Ovary (tissue), 9 donors: ENCODE data around the gene LTO1. TPM values are rescaled to one million over a fixed set of nuclear protein-coding genes. Genes with fewer than 3 reads are reported as not detected.
A peak's percentile ranks its signal among the peaks of the same experiment; 100 is the strongest.

ENCODE experiments used
- DNase-seq, 5 donors: peaks; one replicate each; pipeline ENCODE4 v3.0.0-alpha.2; 2019 to 2020
- H3K27ac ChIP-seq, 2 donors: fragments of 200-600 bp; one replicate each; pipeline versions ENCODE4 v1.5.1 to v1.8.0; 2019 to 2022
- H3K27me3 ChIP-seq: fragments of 200-600 bp; one replicate; pipeline ENCODE4 v1.8.0; 2022
- H3K36me3 ChIP-seq: fragments of 200-600 bp; sonication (generic); one replicate; pipeline ENCODE4 v1.5.1; 2019
- H3K4me1 ChIP-seq: one replicate; pipeline ENCODE4 v1.8.1; 2013; ENCODE audit warnings: mild to moderate bottlenecking, moderate library complexity; ENCODE audit not compliant: insufficient read depth
- H3K4me3 ChIP-seq: fragments of 200-600 bp; sonication (generic); one replicate; pipeline ENCODE4 v1.5.1; 2017
- H3K9me3 ChIP-seq, 2 donors: fragments of 200-600 bp in 1 of 2; sonication (generic) in 1 of 2; one replicate each; pipeline versions ENCODE4 v1.5.1 to v1.8.1; 2013 to 2019; ENCODE audit warnings: mild to moderate bottlenecking in 1 of 2, moderate library complexity in 1 of 2
- CTCF ChIP-seq, 3 donors: fragments of 450-650 bp in 2 of 3; fragments of 200-600 bp in 1 of 3; IDR thresholded peaks; one replicate each; pipeline versions ENCODE4 v1.5.1 to v1.8.0; 2016 to 2022; ENCODE audit warnings: antibody characterized with exemption in 3 of 3, mild to moderate bottlenecking in 1 of 3
- EP300 ChIP-seq: sonication (generic); formaldehyde crosslinking; IDR thresholded peaks from one replicate; pipeline ENCODE4 v1.6.1; 2017; ENCODE audit warnings: antibody characterized with exemption
- POLR2A ChIP-seq: fragments of 450-650 bp; IDR thresholded peaks from one replicate; pipeline ENCODE4 v1.6.1; 2017; ENCODE audit warnings: antibody characterized with exemption, mild to moderate bottlenecking, moderate library complexity
- WGBS, 3 donors: extraction: QIAGEN DNeasy Blood & Tissue Kit in 1 of 3; methylation state at CpG; one replicate each; pipeline versions ENCODE4 v1.1.5 to v1.1.7; 2013 to 2017; 5-methylcytosine and 5-hydroxymethylcytosine counted together
- intact Hi-C, 4 donors: fragments of 100-400 bp; cut with DNase I; formaldehyde crosslinking; loops; one replicate each; pipeline versions ENCODE4 v1.11.0 to v1.15.1; 2022 to 2023
- polyA plus RNA-seq, 2 donors: library from polyadenylated mRNA; stranded (reverse); fragments of 200-250 nt in 1 of 2; fragments of 350-450 nt in 1 of 2; fragmentation: Illumina TruSeq in 1 of 2; extraction: RNeasy Lipid Tissue Mini Kit (QIAGEN cat#74804) in 1 of 2; gene quantifications; one replicate each; pipeline ENCODE4 v1.2.3, GENCODE V29; 2013 to 2014
- total RNA-seq, 7 donors: library from RNA; depleted of rRNA in 2 of 7; stranded (reverse); fragments of >200 nt in 2 of 7; fragmentation: NEBNext Ultra II Directional in 3 of 7; extraction: Animal tissue kit (Norgen Biotek cat#: 25700) in 3 of 7; gene quantifications; one replicate each; pipeline versions ENCODE4 v1.1.0 to v1.2.4, GENCODE V29; 2016 to 2023
- donor health status: DM: no; HTN: no; CAD: no; lungs with moderate emphysema.
- donor health status: DM: no; HTN: no; CAD: no.
- donor health status: Bipolar disorder and iron deficiency.
- donor health status: DM: yes; HTN: yes; CAD: no.
- donor health status: DM: no; HTN: no; CAD: no.
- donor health status: DM: yes; HTN: yes; CAD: no.

The LTO1 gene
- total and polyA plus RNA-seq, 9 donors = 13.4 to 29.9 (median 19.8) TPM

- intact Hi-C loops = no loop called here
- Histone ChIP-seq H3K4me1 (no peaks in the 10 kb centered on the region), H3K27me3 (no peaks in the 10 kb centered on the region), H3K36me3 (no peaks in the 10 kb centered on the region), H3K27ac (no peak overlapping the region), H3K4me3 (no peak overlapping the region), H3K9me3 (no peaks in the 10 kb centered on the region)
- WGBS, 3 donors = 44 to 59% (median 52%) methylated on average over 18 of the region's 18 CpGs
- TF ChIP-seq CTCF (IDR thresholded peaks at IDR 0.05) (no peak), EP300 (no peak), POLR2A (no peak)
- DNase-seq = peak in 1 of 5 donors; percentile 15
These were observed 16.3 kb downstream of the LTO1 start for GRCh38 chr11:69658626-69659450.

- TF ChIP-seq POLR2A = no peak
- TF ChIP-seq CTCF (IDR thresholded peaks at IDR 0.05) = no peak
- TF ChIP-seq EP300 = no peak
- WGBS, 3 donors = 39 to 41% (median 41%) methylated on average over 26 to 27 of the region's 27 CpGs
- intact Hi-C loops = no loop called here
These were observed 17.1 kb downstream of the LTO1 start for GRCh38 chr11:69657911-69658625.

GRCh38 chr11:69657456-69657910, 17.7 kb downstream of the LTO1 start:
- no peak overlapping the region for H3K4me3 ChIP-seq
- WGBS, 3 donors = 83 to 87% (median 84%) methylated on average over 12 to 14 of the region's 14 CpGs
- no peaks in the 10 kb centered on the region for H3K9me3 ChIP-seq
- H3K4me1 ChIP-seq = no peaks in the 10 kb centered on the region
- TF ChIP-seq POLR2A (no peak), EP300 (no peak), CTCF (IDR thresholded peaks at IDR 0.05) (no peak)
- no peaks in the 10 kb centered on the region for H3K36me3 ChIP-seq
- intact Hi-C loops = no loop called here
- H3K27me3 ChIP-seq = no peaks in the 10 kb centered on the region
- H3K27ac ChIP-seq = no peak overlapping the region
- DNase-seq = peak in 1 of 5 donors; percentile 26

More at GRCh38 chr11:69657911-69658625, 17.1 kb downstream of the LTO1 start:
- DNase-seq = peak in 1 of 5 donors; percentile 27
- no peaks in the 10 kb centered on the region for H3K27me3 ChIP-seq
- H3K27ac ChIP-seq = no peak overlapping the region
- no peaks in the 10 kb centered on the region for H3K9me3 ChIP-seq
- H3K36me3 ChIP-seq = no peaks in the 10 kb centered on the region
- no peak overlapping the region for H3K4me3 ChIP-seq
- H3K4me1 ChIP-seq = no peaks in the 10 kb centered on the region

- peak in 2 of 5 donors; percentile 4 to 21 for DNase-seq
- no peak overlapping the region for H3K4me3 ChIP-seq
- 65 to 72% (median 69%) methylated on average over 20 of the region's 20 CpGs for WGBS, 3 donors
- no peaks in the 10 kb centered on the region for H3K4me1 ChIP-seq
- TF ChIP-seq POLR2A (no peak), EP300 (no peak), CTCF (IDR thresholded peaks at IDR 0.05) (no peak)
- intact Hi-C loops = no loop called here
- no peaks in the 10 kb centered on the region for H3K27me3 ChIP-seq
- no peaks in the 10 kb centered on the region for H3K9me3 ChIP-seq
- no peak overlapping the region for H3K27ac ChIP-seq
- no peaks in the 10 kb centered on the region for H3K36me3 ChIP-seq
These were observed 18.4 kb downstream of the LTO1 start for GRCh38 chr11:69656536-69657455.
